Tibial nerve (tissue), 4 donors: ENCODE data around the gene AK8. TPM values are rescaled to one million over a fixed set of nuclear protein-coding genes. Genes with fewer than 3 reads are reported as not detected.
"Not testable (repeated sequence)": the region's sequence is repeated elsewhere in the genome, so short reads cannot be mapped to it uniquely, and the experiment has no call there.

Experiments used
- DNase-seq, 2 donors: peaks; one replicate each; pipeline ENCODE4 v3.0.0-alpha.2; 2019; ENCODE audit warnings: low spot score in 2 of 2
- H3K27ac ChIP-seq, 4 donors: fragments of 200-600 bp; sonication (generic) in 3 of 4; one replicate each; pipeline ENCODE4 v1.5.1; 2017 to 2019; ENCODE audit warnings: mild to moderate bottlenecking in 1 of 4
- H3K27me3 ChIP-seq, 2 donors: fragments of 200-600 bp; sonication (generic) in 1 of 2; one replicate each; pipeline versions ENCODE4 v1.5.1 to v1.6.0; 2017 to 2019
- H3K36me3 ChIP-seq, 3 donors: fragments of 200-600 bp; sonication (generic); one replicate each; pipeline ENCODE4 v1.5.1; 2018 to 2019
- H3K4me1 ChIP-seq, 4 donors: fragments of 200-600 bp; sonication (generic) in 3 of 4; one replicate each; pipeline ENCODE4 v1.5.1; 2017 to 2019
- H3K4me3 ChIP-seq, 4 donors: fragments of 200-600 bp; sonication (generic) in 3 of 4; one replicate each; pipeline ENCODE4 v1.5.1; 2017 to 2019; ENCODE audit warnings: mild to moderate bottlenecking in 1 of 4, moderate library complexity in 1 of 4
- H3K9me3 ChIP-seq, 4 donors: fragments of 200-600 bp; sonication (generic) in 3 of 4; one replicate each; pipeline ENCODE4 v1.5.1; 2017 to 2019
- EP300 ChIP-seq, 2 donors: sonication (generic); formaldehyde crosslinking; IDR thresholded peaks; one replicate each; pipeline ENCODE4 v1.6.1; 2017; ENCODE audit warnings: antibody characterized with exemption in 2 of 2, mild to moderate bottlenecking in 1 of 2
- POLR2A ChIP-seq, 2 donors: fragments of 450-650 bp; IDR thresholded peaks; one replicate each; pipeline ENCODE4 v1.6.1; 2017; ENCODE audit warnings: antibody characterized with exemption in 2 of 2, mild to moderate bottlenecking in 2 of 2, moderate library complexity in 2 of 2
- WGBS, 2 donors: methylation state at CpG; one replicate each; pipeline ENCODE4 v1.1.5; 2018; 5-methylcytosine and 5-hydroxymethylcytosine counted together
- total RNA-seq, 4 donors: library from RNA; depleted of rRNA; stranded (reverse); fragments of >200 nt; gene quantifications; one replicate each; pipeline ENCODE4 v1.1.0, GENCODE V29; 2016
- TF ChIP-seq, protein P1 (sequence below), 5 experiments: fragments of 200-600 bp in 3 of 5; fragments of 450-650 bp in 2 of 5; sonication (generic) in 3 of 5; IDR thresholded peaks; one replicate each; pipeline ENCODE4 v1.5.1; 2016 to 2019; ENCODE audit warnings: antibody characterized with exemption in 5 of 5, mild to moderate bottlenecking in 3 of 5, moderate library complexity in 2 of 5

The AK8 gene
- total RNA-seq, 4 donors from 2014 or later: 0.30 to 4.3 (median 1.7) TPM

- Histone ChIP-seq H3K27ac (no peak overlapping the region), H3K4me3 (no peak overlapping the region), H3K9me3 (peaks cover 0 to 7% (median 0%) of the 10 kb centered on the region in 4 donors), H3K4me1 (peaks cover 0 to 38% (median 4%) of the 10 kb centered on the region in 4 donors), H3K36me3 (peaks cover 0 to 11% (median 0%) of the 10 kb centered on the region in 3 donors), H3K27me3 (no peaks in the 10 kb centered on the region)
- no peak for DNase-seq
- 61 to 67% methylated on average over 7 of the region's 7 CpGs for WGBS, 2 donors
- TF ChIP-seq EP300 (IDR thresholded peaks at IDR 0.05): no peak
- TF ChIP-seq, protein P1, sequence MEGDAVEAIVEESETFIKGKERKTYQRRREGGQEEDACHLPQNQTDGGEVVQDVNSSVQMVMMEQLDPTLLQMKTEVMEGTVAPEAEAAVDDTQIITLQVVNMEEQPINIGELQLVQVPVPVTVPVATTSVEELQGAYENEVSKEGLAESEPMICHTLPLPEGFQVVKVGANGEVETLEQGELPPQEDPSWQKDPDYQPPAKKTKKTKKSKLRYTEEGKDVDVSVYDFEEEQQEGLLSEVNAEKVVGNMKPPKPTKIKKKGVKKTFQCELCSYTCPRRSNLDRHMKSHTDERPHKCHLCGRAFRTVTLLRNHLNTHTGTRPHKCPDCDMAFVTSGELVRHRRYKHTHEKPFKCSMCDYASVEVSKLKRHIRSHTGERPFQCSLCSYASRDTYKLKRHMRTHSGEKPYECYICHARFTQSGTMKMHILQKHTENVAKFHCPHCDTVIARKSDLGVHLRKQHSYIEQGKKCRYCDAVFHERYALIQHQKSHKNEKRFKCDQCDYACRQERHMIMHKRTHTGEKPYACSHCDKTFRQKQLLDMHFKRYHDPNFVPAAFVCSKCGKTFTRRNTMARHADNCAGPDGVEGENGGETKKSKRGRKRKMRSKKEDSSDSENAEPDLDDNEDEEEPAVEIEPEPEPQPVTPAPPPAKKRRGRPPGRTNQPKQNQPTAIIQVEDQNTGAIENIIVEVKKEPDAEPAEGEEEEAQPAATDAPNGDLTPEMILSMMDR (IDR thresholded peaks at IDR 0.05): no peak
- TF ChIP-seq POLR2A (IDR thresholded peaks at IDR 0.05): no peak
Measured at GRCh38 chr9:132773764-132774339, 104.2 kb downstream of the AK8 start.

GRCh38 chr9:132773093-132773492 is 105.0 kb downstream of the AK8 start:
- Histone ChIP-seq H3K4me1 (peaks cover 0 to 45% (median 4%) of the 10 kb centered on the region in 4 donors), H3K4me3 (no peak overlapping the region), H3K36me3 (peaks cover 0 to 11% (median 0%) of the 10 kb centered on the region in 3 donors), H3K27me3 (no peaks in the 10 kb centered on the region), H3K9me3 (peaks cover 0 to 7% (median 0%) of the 10 kb centered on the region in 4 donors), H3K27ac (no peak overlapping the region)
- TF ChIP-seq EP300 (IDR thresholded peaks at IDR 0.05): no peak
- TF ChIP-seq, protein P1 (IDR thresholded peaks at IDR 0.05): no peak
- no peak for TF ChIP-seq POLR2A (IDR thresholded peaks at IDR 0.05)
- no peak for DNase-seq
- 83 to 88% methylated on average over 2 of the region's 2 CpGs for WGBS, 2 donors

DNA sequence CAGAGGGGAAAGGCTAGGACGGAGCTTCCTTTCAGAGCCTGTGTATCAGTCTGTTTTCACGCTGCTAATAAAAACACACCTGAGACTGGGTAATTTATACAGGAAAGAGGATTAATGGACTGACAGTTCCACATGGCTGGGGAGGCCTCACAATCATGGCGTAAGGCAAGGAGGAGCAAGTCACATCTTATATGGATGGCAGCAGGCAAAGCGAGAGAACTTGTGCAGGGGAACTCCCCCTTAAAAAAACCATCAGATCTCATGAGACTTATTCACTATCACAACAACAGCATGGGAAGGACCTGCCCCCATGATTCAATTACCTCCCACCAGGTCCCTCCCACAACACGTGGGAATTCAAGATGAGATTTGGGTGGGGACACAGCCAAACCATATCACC is 106.3 kb downstream of the AK8 start:
- 93 to 95% methylated on average over 5 of the region's 5 CpGs for WGBS, 2 donors
- H3K9me3 ChIP-seq: not testable (repeated sequence)

DNA sequence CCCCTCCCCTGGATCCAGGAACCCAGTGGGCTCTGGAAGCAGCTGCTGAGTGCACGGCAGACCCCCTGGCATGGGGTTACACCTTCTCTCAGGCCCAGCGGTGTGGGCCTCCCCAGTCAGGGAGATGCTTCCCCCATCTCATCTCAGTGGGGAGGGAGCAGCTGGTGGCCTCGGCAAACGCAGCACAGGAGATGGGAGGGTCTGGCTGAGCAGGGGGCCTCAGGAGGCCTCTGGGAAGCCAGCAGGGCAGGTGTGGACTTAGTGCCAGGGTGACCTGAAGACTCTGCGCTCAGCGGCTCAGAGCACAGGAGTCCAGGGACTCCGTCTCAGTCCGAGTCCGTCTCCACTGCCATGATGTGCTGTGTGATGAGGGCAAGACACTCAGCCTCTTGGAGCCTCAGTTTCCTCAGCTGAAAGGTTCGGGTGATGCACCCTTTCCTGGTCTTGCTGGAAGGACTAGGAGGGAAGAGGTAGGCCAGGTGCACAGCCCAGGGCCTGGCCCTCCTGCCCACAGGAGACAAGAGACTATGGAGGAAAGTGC is 107.2 kb downstream of the AK8 start:
- Histone ChIP-seq H3K4me3 (peak overlapping the region; percentile 55 to 89 (median 74)), H3K27ac (peak overlapping the region; percentile 64 to 92 (median 84)), H3K4me1 (peaks cover 0 to 35% (median 4%) of the 10 kb centered on the region in 4 donors), H3K36me3 (peaks cover 0 to 11% (median 0%) of the 10 kb centered on the region in 3 donors), H3K9me3 (peaks cover 0 to 7% (median 0%) of the 10 kb centered on the region in 4 donors), H3K27me3 (no peaks in the 10 kb centered on the region)
- no peak for DNase-seq
- TF ChIP-seq EP300 (IDR thresholded peaks at IDR 0.05) (no peak), POLR2A (IDR thresholded peaks at IDR 0.05) (no peak)
- TF ChIP-seq, protein P1 (IDR thresholded peaks at IDR 0.05): no peak
- 52 to 73% methylated on average over 6 to 10 of the region's 10 CpGs for WGBS, 2 donors

More for the DNA sequence above, 106.3 kb downstream of the AK8 start:
- H3K4me1 ChIP-seq: peaks cover 0 to 44% (median 4%) of the 10 kb centered on the region in 4 donors
- not testable (repeated sequence) for H3K27ac ChIP-seq, DNase-seq, H3K27me3 ChIP-seq, H3K4me3 ChIP-seq
- H3K36me3 ChIP-seq: peaks cover 0 to 11% (median 0%) of the 10 kb centered on the region in 3 donors

- H3K9me3 ChIP-seq: peaks cover 0 to 7% (median 0%) of the 10 kb centered on the region in 4 donors
- H3K4me1 ChIP-seq: peaks cover 0 to 29% (median 4%) of the 10 kb centered on the region in 4 donors
- H3K36me3 ChIP-seq: peaks cover 0 to 11% (median 0%) of the 10 kb centered on the region in 3 donors
- TF ChIP-seq, protein P1 (IDR thresholded peaks at IDR 0.05): no peak
- peak in 1 of 2 donors; percentile 58 for TF ChIP-seq EP300 (IDR thresholded peaks at IDR 0.05)
- peak; percentile 40 to 53 for TF ChIP-seq POLR2A (IDR thresholded peaks at IDR 0.05)
- DNase-seq: peak; percentile 52 to 56
- H3K27ac ChIP-seq: peak overlapping the region; percentile 64 to 92 (median 84)
- no peaks in the 10 kb centered on the region for H3K27me3 ChIP-seq
- 2 to 3% methylated on average over 35 to 47 of the region's 54 CpGs for WGBS, 2 donors
- peak overlapping the region; percentile 55 to 89 (median 74) for H3K4me3 ChIP-seq
Measured at GRCh38 chr9:132769906-132770769, 107.9 kb downstream of the AK8 start.
